Upper lobe of left lung (tissue), 6 donors: Measurements from ENCODE around the gene C17orf114.

Experiments
- ATAC-seq, 2 donors: fragments of 200-7000 bp; cut with Tn5 transposase; one replicate each; pipeline ENCODE4 v1.9.1; 2022; ENCODE audit warnings: mild to moderate bottlenecking in 2 of 2, moderate library complexity in 2 of 2; ENCODE audit not compliant: low FRiP score in 2 of 2
- DNase-seq, 2 donors: peaks; one replicate each; pipeline ENCODE4 v3.0.0-alpha.2; 2019 to 2020
- H3K27ac ChIP-seq, 4 donors: fragments of 200-600 bp; sonication (generic); one replicate each; pipeline ENCODE4 v1.5.1; 2016 to 2019
- H3K27me3 ChIP-seq, 4 donors: fragments of 200-600 bp; sonication (generic); one replicate each; pipeline ENCODE4 v1.5.1; 2017 to 2019
- H3K36me3 ChIP-seq, 4 donors: fragments of 200-600 bp; sonication (generic); one replicate each; pipeline ENCODE4 v1.5.1; 2016 to 2019
- H3K4me1 ChIP-seq, 4 donors: fragments of 200-600 bp; sonication (generic); one replicate each; pipeline ENCODE4 v1.5.1; 2018 to 2019
- H3K4me3 ChIP-seq, 4 donors: fragments of 200-600 bp; sonication (generic); one replicate each; pipeline ENCODE4 v1.5.1; 2017 to 2019; ENCODE audit warnings: mild to moderate bottlenecking in 2 of 4, moderate library complexity in 1 of 4
- H3K9me3 ChIP-seq, 4 donors: fragments of 200-600 bp; sonication (generic); one replicate each; pipeline ENCODE4 v1.5.1; 2018 to 2019
- EP300 ChIP-seq, 4 donors: sonication (generic); formaldehyde crosslinking; IDR thresholded peaks; one replicate each; pipeline ENCODE4 v1.5.1; 2017; ENCODE audit warnings: antibody characterized with exemption in 4 of 4, control low read depth in 2 of 4
- POLR2A ChIP-seq, 4 donors: fragments of 450-650 bp; IDR thresholded peaks; one replicate each; pipeline ENCODE4 v1.5.1; 2016 to 2017; ENCODE audit warnings: antibody characterized with exemption in 4 of 4, mild to moderate bottlenecking in 2 of 4
- POLR2AphosphoS5 ChIP-seq, 2 donors: sonication (generic); formaldehyde crosslinking; IDR thresholded peaks; one replicate each; pipeline ENCODE4 v1.5.1; 2017; ENCODE audit warnings: antibody characterized with exemption in 2 of 2
- WGBS, 2 donors: methylation state at CpG; one replicate each; pipeline ENCODE4 v1.1.5; 2017 to 2018; 5-methylcytosine and 5-hydroxymethylcytosine counted together
- TF ChIP-seq, protein P1 (sequence below), 6 experiments: fragments of 450-650 bp in 4 of 6; fragments of 200-600 bp in 2 of 6; sonication (generic) in 2 of 6; IDR thresholded peaks; one replicate each; pipeline ENCODE4 v1.5.1; 2016 to 2019; ENCODE audit warnings: antibody characterized with exemption in 6 of 6
- donor health status: DM: no; HTN: no; CAD: no; lungs with moderate emphysema.
- donor health status: DM: no; HTN: yes; CAD: no; lungs with severe emphysema.

Gene C17orf114

DNA sequence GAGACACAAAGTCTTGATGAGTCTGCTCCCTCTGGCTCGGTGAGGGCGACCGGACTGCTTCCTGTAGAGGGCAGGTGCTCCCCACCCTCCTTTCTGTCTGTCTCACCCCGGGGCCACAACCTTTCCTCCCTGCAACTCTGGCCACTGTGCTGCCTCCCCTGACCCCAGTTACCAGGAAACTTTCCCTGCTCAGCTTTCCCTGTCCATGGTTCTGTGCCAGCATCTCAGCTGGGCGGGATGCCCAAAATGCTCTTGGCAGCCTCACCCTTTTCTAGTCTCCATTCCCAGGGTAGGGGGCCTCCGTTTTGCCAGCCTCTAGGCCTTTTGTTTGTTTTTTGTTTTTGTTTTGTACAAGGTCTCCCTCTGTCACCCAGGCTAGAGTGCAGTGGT is 6.2 kb upstream of the C17orf114 start:
- 50 to 54% methylated on average over 6 of the region's 6 CpGs for WGBS, 2 donors
- peaks cover 0 to 12% (median 2%) of the 10 kb centered on the region in 4 donors for H3K36me3 ChIP-seq
- no peaks in the 10 kb centered on the region for H3K27me3 ChIP-seq
- ATAC-seq: peak in 1 of 2 donors; percentile 11
- no peak overlapping the region for H3K27ac ChIP-seq
- peak overlapping the region in 1 of 4 donors; percentile 97 for H3K4me3 ChIP-seq
- DNase-seq: peak in 1 of 2 donors; percentile 47
- TF ChIP-seq POLR2A (IDR thresholded peaks at IDR 0.05) (no peak), EP300 (IDR thresholded peaks at IDR 0.05) (no peak), POLR2AphosphoS5 (IDR thresholded peaks at IDR 0.05) (no peak)
- TF ChIP-seq, protein P1, sequence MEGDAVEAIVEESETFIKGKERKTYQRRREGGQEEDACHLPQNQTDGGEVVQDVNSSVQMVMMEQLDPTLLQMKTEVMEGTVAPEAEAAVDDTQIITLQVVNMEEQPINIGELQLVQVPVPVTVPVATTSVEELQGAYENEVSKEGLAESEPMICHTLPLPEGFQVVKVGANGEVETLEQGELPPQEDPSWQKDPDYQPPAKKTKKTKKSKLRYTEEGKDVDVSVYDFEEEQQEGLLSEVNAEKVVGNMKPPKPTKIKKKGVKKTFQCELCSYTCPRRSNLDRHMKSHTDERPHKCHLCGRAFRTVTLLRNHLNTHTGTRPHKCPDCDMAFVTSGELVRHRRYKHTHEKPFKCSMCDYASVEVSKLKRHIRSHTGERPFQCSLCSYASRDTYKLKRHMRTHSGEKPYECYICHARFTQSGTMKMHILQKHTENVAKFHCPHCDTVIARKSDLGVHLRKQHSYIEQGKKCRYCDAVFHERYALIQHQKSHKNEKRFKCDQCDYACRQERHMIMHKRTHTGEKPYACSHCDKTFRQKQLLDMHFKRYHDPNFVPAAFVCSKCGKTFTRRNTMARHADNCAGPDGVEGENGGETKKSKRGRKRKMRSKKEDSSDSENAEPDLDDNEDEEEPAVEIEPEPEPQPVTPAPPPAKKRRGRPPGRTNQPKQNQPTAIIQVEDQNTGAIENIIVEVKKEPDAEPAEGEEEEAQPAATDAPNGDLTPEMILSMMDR (IDR thresholded peaks at IDR 0.05): no peak
- no peaks in the 10 kb centered on the region for H3K9me3 ChIP-seq
- peaks cover 17 to 23% (median 20%) of the 10 kb centered on the region in 4 donors for H3K4me1 ChIP-seq

DNA sequence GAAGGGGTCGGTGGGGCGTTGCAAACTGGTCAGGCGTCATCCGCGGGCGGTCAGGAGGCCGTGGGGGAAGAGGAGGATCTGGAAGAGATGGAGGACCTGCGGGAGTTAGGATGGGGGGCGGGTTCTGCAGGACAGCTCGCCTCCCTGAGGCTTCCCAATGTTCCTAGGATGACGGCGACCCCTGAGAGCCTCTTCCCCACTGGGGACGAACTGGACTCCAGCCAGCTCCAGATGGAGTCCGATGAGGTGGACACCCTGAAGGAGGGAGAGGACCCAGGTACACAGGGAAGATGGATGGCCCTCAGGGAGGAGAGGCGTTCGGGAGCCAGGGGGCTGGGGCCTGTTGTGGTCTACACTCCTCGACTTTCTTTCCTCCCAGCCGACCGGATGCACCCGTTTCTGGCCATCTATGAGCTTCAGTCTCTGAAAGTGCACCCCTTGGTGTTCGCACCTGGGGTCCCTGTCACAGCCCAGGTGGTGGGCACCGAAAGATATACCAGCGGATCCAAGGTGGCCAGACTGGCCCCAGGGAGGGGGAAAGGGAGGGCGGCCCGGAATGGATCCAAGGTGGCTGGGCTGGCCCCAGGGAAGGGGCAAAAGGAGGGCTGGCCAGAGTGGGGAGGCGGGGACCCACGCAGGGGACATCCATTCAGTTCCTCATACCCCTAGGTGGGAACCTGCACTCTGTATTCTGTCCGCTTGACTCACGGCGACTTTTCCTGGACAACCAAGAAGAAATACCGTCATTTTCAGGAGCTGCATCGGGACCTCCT is 5.7 kb upstream of the C17orf114 start:
- H3K9me3 ChIP-seq: no peaks in the 10 kb centered on the region
- H3K4me1 ChIP-seq: peaks cover 17 to 23% (median 20%) of the 10 kb centered on the region in 4 donors
- WGBS, 2 donors: 37 to 41% methylated on average over 25 to 29 of the region's 32 CpGs
- peak overlapping the region; percentile 78 to 83 (median 82) for H3K27ac ChIP-seq
- DNase-seq: no peak
- H3K27me3 ChIP-seq: no peaks in the 10 kb centered on the region
- peak in 1 of 2 donors; percentile 32 for ATAC-seq
- peak overlapping the region; percentile 70 to 97 (median 84) for H3K4me3 ChIP-seq
- no peak for TF ChIP-seq EP300 (IDR thresholded peaks at IDR 0.05)
- no peak for TF ChIP-seq POLR2AphosphoS5 (IDR thresholded peaks at IDR 0.05)
- TF ChIP-seq, protein P1 (IDR thresholded peaks at IDR 0.05): no peak
- TF ChIP-seq POLR2A (IDR thresholded peaks at IDR 0.05): no peak
- H3K36me3 ChIP-seq: peaks cover 0 to 12% (median 2%) of the 10 kb centered on the region in 4 donors

DNA sequence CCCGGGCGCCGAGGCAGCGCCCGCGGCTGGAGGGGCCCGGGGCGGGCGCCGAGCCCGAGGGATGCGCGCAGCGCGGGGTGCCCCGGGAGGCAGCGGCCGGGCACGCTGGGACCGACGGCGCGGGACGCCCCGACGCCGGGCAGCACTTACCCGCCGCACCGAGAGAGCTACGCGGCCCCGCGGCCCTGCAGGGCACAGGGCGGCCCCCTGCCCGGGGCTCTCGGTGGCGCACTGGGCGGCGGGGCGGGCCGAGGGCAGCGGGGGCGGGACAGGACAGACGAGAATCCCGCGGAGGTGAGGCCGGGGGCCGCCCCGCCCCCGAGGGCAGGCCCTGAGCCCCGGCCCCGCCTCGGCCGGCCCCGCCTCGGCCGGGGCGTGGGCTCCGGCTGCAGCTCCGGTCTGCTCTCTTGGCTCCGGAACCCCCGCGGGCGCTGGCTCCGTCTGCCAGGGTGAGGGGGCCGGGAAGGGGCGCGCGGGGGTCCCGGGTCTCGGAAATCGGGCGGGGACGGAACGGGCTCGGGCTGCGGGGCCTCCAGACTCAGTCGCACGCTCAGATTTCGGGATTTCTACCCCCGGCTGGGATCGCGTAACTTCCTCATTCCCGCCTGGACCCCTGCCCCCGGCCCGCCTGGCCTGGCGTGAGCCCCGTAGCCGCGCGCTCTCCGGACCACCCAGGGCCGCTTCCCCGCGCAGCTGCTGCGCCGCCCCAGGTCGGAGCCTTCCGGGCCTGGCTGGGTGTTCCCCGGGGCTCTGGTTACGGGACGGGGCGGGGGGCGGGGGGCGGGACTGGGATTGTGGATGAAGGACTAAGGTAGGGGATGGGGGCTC is 4.9 kb upstream of the C17orf114 start, which contains the start of gene PLD2:
Gene PLD2 (plus strand): TSS at position 376 of the 828 bp plus-strand sequence. CDS start 621 bp downstream, outside the sequence.
- Histone ChIP-seq H3K4me3 (peak within 1 kb of the TSS; percentile 70 to 97 (median 84)), H3K9me3 (no peaks in the 10 kb centered on the region), H3K36me3 (peaks cover 0 to 12% (median 2%) of the 10 kb centered on the region in 4 donors), H3K27me3 (no peaks in the 10 kb centered on the region), H3K27ac (peak within 1 kb of the TSS; percentile 78 to 83 (median 82)), H3K4me1 (peaks cover 17 to 23% (median 20%) of the 10 kb centered on the region in 4 donors)
- WGBS, 2 donors: 0% methylated on average over 1 to 35 of the region's 106 CpGs
- TF ChIP-seq POLR2AphosphoS5 (IDR thresholded peaks at IDR 0.05) (peak in 1 of 2 donors; percentile 23), POLR2A (IDR thresholded peaks at IDR 0.05) (peak in 2 of 4 donors; percentile 29 to 71), EP300 (IDR thresholded peaks at IDR 0.05) (no peak)
- TF ChIP-seq, protein P1 (IDR thresholded peaks at IDR 0.05): peak in 5 of 6 experiments; percentile 14 to 44 (median 31)
- DNase-seq: peak; percentile 94 to 98
- peak; percentile 95 to 99 for ATAC-seq

DNA sequence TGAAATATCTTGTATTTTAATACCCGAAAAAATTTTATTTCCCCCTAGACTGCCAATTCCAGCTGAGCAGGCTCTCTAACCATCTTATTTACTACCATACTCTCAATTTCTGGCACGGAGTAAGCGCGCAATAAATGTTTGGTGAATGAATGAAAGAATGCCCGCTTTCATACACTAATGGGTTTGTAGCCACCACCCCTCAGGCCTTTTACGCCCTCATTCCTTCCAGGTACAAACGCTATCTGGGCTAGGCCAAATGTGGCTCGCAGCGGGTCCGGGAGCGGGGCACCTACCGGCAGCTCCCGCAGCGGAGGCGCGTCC is 4.3 kb upstream of the C17orf114 start:
- 2 to 3% methylated on average over 13 to 16 of the region's 16 CpGs for WGBS, 2 donors
- ATAC-seq: no peak

More for the DNA sequence above, 4.3 kb upstream of the C17orf114 start:
- no peaks in the 10 kb centered on the region for H3K27me3 ChIP-seq
- peak overlapping the region in 3 of 4 donors; percentile 70 to 97 (median 71) for H3K4me3 ChIP-seq
- H3K27ac ChIP-seq: peak overlapping the region in 3 of 4 donors; percentile 82 to 83 (median 82)
- peaks cover 17 to 23% (median 20%) of the 10 kb centered on the region in 4 donors for H3K4me1 ChIP-seq
- H3K9me3 ChIP-seq: no peaks in the 10 kb centered on the region
- TF ChIP-seq POLR2A (IDR thresholded peaks at IDR 0.05) (no peak), POLR2AphosphoS5 (IDR thresholded peaks at IDR 0.05) (no peak), EP300 (IDR thresholded peaks at IDR 0.05) (no peak)
- TF ChIP-seq, protein P1 (IDR thresholded peaks at IDR 0.05): no peak
- H3K36me3 ChIP-seq: peaks cover 0 to 12% (median 2%) of the 10 kb centered on the region in 4 donors
- no peak for DNase-seq
